Measurements from ENCODE around the gene NRCAM.

The NRCAM gene

DNA sequence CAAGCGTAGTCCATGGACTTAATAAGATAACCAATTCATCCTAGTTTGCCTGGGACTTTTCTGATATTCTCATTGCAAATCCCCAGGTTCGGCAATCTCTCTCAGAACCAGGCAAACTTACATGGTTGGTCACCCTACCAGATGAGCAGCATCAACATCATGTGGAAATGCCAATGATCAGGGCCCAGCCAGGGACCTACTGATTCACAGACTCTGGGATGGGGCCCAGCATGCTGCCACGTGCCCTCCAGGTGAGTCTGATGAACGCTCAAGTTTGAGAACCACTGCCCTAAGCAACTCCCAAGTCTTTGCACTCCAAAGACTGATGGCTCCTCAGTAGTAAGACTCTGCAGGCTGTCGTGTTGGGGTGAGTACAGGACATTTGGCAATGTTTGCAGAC, 328.8 kb downstream of the NRCAM start:
- no peak for DNase-seq (ENCODE audit: low read depth)

DNA sequence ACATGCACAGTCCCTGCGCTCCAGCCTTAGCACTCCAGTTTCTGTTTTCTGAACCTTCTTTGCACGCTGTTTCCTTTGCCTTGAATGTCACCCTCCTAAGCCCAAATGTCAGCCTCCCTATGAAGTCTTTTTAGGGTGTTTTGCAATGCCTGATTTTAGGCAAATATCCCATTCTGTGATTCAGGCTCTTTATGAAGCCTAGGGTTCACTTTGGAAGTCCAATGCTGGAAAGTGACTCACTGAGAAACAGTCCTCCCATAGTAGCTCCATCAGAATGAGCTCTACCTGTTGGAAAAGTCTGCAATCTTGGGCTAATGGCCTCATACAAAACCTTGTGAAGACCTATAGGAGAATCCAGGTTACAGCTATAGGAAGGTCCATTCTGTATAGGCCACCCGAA, 331.4 kb downstream of the NRCAM start:
- DNase-seq (ENCODE audit: low read depth) = no peak

DNA sequence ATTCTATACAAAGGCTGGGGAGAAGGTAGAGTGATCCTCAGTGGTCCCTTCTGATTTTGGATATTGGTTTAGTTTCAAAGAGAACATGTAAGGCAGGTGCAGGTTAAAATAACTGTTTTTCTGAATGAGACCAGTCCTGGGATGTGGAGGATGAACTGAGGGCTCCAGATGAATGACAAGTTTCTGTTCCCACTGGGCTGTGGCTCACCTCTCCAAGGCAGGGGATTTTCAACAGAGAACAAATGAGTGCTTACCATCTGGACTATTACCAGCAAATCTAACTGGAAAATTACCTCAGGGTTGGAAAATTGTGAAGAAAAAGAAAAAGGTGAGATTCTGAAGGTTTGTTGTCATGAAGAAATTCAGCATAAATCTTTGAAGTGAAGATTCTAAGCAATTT, 334.1 kb downstream of the NRCAM start:
- DNase-seq (ENCODE audit: low read depth) = no peak

DNA sequence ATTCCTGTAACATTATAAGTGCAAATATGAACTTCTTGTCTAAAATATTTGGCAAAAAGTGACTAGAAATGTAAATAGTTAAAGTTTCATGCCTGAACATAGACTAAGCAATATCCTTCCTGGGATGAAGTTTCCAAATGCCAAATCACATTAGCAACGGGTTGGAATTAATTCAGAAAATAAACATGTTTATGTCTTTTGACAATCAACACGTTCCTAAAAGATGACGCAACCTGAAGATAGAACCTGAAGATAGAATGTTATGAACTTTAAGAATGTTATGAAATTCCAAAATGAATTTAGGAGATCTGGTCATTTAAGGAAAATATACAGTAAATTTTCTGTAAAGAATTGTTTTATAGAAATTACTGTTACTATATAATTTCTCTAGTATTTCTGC, 335.3 kb downstream of the NRCAM start:
- DNase-seq (ENCODE audit: low read depth) = no peak

DNA sequence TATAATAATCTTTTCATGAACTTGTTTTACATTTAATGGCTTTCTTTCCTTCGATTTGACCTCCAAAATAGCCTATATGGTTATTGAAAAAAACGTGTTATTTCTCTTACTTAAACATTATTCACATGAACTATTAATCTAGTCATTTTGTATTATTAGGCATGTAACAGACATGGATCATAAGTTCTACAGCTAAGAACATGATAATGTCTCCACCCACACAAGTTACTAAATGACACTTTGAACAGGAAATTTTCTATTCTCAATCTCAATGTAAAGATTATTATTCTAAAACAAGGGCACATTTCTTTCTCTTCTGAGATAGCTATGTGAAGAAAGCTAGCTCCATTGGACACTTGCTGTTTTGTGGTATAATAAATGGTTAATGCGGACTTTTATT, 336.0 kb downstream of the NRCAM start:
- no peak for DNase-seq (ENCODE audit: low read depth)

DNA sequence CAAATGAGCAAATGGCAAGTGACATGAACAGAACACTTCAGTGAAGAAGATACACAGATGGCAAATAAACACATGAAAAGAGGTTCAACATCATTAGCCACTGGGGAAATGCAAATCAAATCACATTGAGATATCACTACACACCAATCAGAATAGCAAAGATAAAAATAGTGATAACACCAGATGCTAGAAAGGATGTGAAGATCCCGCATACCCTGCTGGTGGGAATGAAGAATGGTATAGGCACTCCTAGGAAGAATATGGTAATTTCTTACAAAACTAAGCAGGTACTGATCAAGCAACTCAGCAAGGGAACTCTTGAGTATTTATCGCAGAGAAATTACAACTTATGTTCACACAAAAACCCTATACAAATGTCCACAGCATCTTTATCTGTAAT, 337.3 kb downstream of the NRCAM start:
- DNase-seq (ENCODE audit: low read depth) = no peak

DNA sequence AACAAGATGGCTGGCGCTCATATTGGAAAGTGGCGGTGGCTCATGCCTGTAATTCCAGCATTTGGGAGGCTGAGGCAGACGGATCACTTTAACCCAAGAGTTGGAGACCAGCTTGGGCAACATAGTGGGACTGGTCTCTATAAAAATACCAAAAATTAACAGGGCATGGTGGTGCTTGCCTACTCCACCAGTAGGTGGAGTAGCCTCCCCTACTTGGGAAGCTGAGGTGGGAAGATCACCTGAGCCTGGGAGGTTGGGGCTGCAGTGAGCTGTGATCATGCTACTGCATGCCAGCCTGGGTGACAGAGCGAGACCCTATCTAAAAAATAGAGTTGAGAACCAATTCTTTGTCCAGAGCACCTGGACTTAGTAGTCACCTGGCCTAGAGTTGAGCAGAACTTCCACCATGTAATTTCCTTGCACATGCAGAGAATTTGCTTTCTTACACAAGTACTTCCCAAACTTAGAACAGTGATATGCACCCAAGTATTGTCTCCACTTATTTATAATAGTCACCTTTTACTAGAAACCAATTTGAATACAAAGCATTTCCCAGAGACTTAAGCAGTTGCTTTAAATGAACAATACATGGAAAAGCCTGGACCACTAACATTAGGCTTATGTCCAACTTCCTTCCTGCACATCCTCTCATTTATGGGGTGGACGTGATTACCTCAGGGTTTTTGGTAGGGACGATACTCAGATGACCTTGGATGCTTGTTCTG, 342.0 kb downstream of the NRCAM start:
- DNase-seq (ENCODE audit: low read depth) = no peak

DNA sequence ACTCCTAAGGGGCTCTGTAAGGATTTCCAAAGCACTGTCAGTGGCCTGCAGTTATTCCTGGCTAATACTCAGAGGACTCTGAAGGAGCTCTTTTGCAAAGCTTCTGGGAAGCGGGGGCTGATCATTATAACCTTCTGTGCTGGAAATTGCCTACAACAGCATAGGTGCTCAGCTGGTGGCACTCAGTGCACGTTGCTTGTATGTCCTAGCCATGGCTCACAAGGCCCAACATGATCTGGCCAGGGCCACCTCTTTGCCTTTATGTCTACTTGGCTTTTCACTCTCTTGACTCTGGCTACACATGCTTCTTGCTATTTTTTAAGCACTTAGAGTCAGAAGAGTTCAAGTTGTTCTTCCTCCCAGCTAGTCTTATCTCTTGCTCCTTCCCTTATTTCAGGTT, 343.6 kb downstream of the NRCAM start:
- no peak for DNase-seq (ENCODE audit: low read depth)

DNA sequence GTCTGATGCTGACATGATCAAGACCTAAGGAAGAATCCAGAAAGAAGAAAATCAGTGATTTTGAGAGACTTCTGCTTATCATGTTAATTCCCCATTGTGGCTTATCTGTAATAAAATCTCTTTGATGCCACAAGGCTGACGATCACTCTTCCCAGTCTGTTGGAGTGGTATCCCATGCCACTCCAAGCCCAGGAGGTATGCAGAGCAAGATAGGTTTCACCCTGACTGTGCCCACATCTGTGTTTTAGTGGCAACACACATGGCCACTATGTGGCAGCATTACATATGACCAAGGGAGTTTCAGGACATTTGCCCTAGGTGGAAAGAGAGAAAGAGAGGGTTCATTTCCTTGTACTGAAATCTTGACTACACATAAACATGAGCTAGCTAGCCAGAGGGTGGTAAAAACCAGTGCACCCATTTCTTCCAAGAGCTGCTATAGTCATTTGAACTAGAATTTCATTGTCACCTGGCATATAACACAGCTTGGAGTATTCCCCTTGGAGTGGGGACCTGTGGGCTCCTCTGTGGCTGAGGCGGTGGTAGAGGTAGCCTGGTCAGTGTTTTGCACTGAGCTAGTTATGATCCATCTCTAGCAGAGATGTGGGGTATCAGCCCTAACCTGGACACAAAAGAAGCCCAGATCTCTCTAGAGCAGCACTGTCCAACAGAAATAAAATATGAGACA, 346.9 kb downstream of the NRCAM start:
- no peak for DNase-seq (ENCODE audit: low read depth)

DNA sequence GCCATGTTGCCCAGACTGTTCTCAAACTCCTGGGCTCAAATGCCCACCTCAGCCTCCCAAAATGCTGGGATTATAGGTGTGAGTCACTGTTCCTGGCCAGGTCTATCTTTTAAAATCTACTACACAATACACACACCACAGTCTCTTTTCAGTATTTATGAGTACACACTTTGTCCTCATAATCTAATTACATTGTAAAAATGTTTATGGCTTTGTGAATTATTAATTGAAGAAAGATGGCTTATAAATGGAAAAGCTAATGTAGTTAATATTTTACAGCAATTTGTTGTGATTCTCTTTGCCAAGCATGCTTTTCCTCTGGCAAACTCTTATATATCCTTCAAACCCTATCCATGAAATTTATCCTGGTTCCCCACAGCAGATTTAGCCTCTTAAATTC, 348.1 kb downstream of the NRCAM start:
- no peak for DNase-seq (ENCODE audit: low read depth)

DNA sequence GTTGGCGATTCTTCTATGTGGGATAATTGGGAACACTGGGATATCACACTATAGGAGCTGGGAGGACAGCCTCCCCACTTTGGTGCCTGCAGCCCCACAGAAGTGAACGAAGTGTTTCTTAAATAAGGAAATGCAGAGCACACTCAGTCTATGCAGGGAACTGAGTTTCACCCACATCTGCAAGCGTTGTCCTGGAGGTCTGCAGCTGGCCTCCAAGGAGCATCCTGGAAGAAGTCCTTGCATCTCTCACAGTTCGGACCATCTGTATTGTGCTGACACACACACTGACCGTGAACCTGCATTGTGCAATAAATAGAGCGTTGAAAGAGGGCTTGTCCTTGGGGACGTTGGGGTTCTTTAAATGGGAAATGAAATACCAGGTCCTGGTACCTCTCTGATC, 351.9 kb downstream of the NRCAM start:
- peak; percentile 29 for DNase-seq (ENCODE audit: low read depth)

DNA sequence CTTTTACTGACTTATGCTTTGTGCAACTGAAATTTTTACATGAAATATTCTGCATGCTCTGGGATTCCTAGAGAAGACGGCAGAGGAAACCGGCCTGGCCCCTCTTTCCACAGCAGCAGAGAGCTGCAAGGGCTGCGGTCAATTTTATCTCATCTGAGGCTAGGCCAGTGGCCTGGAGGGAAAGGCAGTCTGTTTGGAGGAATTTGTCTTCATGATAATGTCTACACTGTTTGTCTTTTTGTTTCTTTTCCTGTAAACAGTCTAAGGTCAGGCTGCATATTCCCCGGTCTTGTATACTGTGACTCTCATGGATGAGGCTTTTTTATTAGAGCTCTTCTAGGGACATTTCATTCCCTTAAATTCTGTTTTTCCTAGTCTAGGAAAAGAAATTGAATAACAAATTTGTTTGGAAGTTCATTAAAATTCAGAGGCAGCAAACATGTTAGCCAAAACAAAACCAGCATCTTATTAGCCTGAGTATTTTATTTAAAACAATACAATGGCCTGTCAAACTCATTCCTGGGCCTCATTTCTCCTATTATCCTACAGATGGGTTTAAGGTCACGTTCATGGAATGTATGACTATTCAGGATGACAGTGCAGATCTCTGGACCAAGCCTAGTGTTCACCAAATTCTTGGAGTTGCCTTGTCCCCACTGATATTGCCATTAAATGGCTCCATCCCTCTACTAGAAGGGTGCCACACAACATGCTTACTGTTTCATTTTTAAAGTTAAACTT, 352.5 kb downstream of the NRCAM start:
- peak; percentile 84 for DNase-seq (ENCODE audit: low read depth)

DNA sequence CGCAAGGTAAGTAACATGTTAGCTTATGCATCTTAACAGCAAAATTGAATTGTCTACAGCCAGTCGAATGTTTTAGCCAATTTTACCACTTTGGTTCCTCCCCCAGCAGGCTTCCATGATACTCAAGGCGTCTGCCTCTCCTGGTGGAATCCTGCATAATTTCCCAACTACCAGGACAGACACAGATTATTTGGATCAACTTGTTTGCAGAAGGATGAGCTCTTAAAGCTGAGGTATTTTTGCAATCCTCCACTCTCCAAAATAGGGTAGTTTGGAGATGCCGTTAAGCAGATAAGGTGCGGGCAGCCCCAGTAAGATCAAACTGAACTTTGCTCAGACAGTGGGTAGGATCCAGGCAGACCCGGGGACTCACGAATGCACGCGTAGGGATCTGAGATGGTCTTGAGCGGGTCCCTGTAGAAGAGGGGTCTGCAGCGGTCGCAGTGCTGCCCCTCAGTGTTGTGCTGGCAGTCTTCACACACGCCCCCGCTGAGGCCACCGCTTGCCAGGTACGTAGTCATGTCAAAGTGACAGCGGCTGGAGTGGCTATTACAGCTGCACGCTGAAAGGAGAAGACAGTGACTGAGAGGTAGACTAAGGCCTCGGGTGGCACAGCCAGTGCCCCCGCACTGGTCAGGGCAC, 353.4 kb downstream of the NRCAM start:
- DNase-seq (ENCODE audit: low read depth) = no peak

DNA sequence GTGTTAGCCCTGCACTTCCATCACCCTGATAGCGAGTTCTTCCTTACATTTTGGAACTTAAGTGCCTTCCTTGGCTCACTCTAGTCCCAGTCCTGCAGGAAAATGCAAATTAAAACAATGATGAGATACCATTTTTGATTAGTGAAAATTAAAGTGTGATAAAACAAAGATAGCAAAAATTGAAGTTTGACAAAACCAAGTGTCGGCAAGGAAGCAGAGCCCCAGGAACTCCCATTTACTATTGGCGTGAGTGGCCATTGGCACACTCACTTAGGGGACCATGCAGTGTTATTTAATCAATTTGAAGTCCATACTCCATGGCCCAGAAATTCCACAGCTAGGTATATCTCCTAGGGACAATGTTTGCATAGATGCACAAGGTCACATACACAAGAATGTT, 354.5 kb downstream of the NRCAM start:
- DNase-seq (ENCODE audit: low read depth) = no peak

DNA sequence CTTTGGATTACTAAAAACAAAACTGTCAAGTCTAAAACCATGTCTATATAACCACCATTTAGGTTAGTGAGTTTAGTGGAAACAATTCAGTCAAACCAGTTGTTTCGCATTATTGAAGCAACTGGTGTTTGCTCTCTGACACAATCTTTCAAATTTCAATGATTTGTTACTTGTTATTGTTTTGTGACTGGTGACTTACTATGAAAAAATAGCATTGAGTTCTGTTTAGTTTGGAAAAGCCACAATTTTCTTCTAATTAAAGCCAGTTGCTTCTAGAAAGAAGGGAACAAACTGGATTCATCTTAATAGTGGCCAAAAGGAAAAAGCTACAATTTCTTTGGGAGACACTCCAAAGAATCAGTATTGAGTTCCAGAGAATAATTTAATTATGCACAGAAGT, 356.5 kb downstream of the NRCAM start:
- DNase-seq (ENCODE audit: low read depth) = no peak

DNA sequence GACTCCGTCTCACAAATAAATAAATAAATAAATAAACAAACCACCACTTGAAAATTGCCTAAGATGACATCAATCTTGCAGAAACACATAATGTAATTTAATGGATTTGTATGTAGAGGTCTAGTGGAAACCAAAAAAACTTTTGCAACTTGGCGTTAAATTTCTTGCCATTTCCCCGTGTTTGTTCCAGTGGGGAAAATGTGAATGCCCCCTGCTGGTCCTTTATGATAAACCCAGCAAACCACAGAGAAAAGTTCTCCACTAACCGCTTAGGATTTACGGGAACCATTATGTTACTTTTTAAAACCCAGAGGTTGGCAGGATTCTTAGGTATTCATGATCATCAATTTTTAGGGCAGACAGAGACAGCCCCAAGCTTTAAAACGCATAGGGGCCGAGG, 358.5 kb downstream of the NRCAM start:
- peak; percentile 37 for DNase-seq (ENCODE audit: low read depth)
